GM12878 (cell line): ENCODE data around the gene MMP20.

Source experiments
- BRCA1 ChIP-seq: IDR thresholded peaks from 2 replicates; pipeline ENCODE4 v1.6.1; 2011; ENCODE audit warnings: low read depth, low read length, improper control_type of control experiment
- CTCF ChIP-seq, 3 experiments: IDR thresholded peaks in 2 of 3; conservative IDR thresholded peaks in 1 of 3; 2 replicates each; pipeline ENCODE4 v1.5.1; 2011; ENCODE audit warnings: low read depth in 3 of 3, low read length in 3 of 3, mild to moderate bottlenecking in 3 of 3, control low read depth in 2 of 3, moderate library complexity in 2 of 3, inconsistent platforms in 1 of 3, mixed read lengths in 1 of 3; ENCODE audit not compliant: control insufficient read depth in 2 of 3, insufficient read depth in 1 of 3; ENCODE audit errors: extremely low read depth in 1 of 3
- EZH2 ChIP-seq: IDR thresholded peaks from 2 replicates; pipeline ENCODE4 v1.6.1; 2012; ENCODE audit warnings: low read depth, mild to moderate bottlenecking, control low read depth, inconsistent platforms, low read length, borderline replicate concordance; ENCODE audit not compliant: control insufficient read depth
- FOXM1 ChIP-seq: IDR thresholded peaks from 2 replicates; pipeline ENCODE4 v1.6.1; 2012; ENCODE audit warnings: low read depth, mild to moderate bottlenecking, inconsistent platforms, low read length, moderate library complexity
- GABPA ChIP-seq: IDR thresholded peaks from 2 replicates; pipeline ENCODE4 v1.6.1; 2014; ENCODE audit warnings: antibody characterized with exemption, low read depth, mild to moderate bottlenecking, inconsistent platforms
- MEF2A ChIP-seq: IDR thresholded peaks from 2 replicates; pipeline ENCODE4 v1.6.1; 2011; ENCODE audit warnings: low read depth, mild to moderate bottlenecking, low read length, moderate library complexity; ENCODE audit not compliant: insufficient read depth
- NRF1 ChIP-seq: conservative IDR thresholded peaks from 2 replicates; pipeline ENCODE4 v1.6.1; 2011; ENCODE audit warnings: mild to moderate bottlenecking, low read depth, low read length, improper control_type of control experiment
- POLR2A ChIP-seq: IDR thresholded peaks from 2 replicates; pipeline ENCODE4 v1.6.1; 2011; ENCODE audit warnings: low read depth, mild to moderate bottlenecking, low read length
- POLR2AphosphoS5 ChIP-seq: IDR thresholded peaks from 2 replicates; pipeline ENCODE4 v1.6.1; 2011; ENCODE audit warnings: mild to moderate bottlenecking, low read length, inconsistent platforms
- RBBP5 ChIP-seq: fragments of 200-600 bp; sonication (generic); conservative IDR thresholded peaks from 2 replicates; pipeline ENCODE4 v1.6.1; 2016
- SP1 ChIP-seq: IDR thresholded peaks from one replicate; pipeline ENCODE4 v1.6.1; 2011; ENCODE audit warnings: low read depth, low read length
- TAF1 ChIP-seq: IDR thresholded peaks from 2 replicates; pipeline ENCODE4 v1.6.1; 2011; ENCODE audit warnings: mild to moderate bottlenecking, low read depth, low read length, borderline replicate concordance
- ZBTB11 ChIP-seq: fragments of 450-650 bp; formaldehyde crosslinking; IDR thresholded peaks from 2 replicates; pipeline ENCODE4 v1.5.0; 2022; ENCODE audit warnings: mild to moderate bottlenecking, missing genetic modification characterization
- TF ChIP-seq, protein P1 (sequence below): IDR thresholded peaks from 2 replicates; pipeline ENCODE4 v1.6.1; 2011; ENCODE audit warnings: low read depth, mild to moderate bottlenecking, low read length, moderate library complexity, borderline replicate concordance; ENCODE audit errors: extremely low read depth

GRCh38 chr11:102604011-102604410 is 21.1 kb downstream of the MMP20 start:
- TF ChIP-seq TAF1 (no peak), CTCF (IDR thresholded peaks at IDR 0.05 in 2 of 3, conservative IDR thresholded peaks at IDR 0.05 in 1 of 3; ENCODE audit: control insufficient read depth in 2 of 3, extremely low read depth in 1 of 3, insufficient read depth in 1 of 3, low read depth in 3 of 3, low read length in 3 of 3) (no peak), NRF1 (no peak), POLR2AphosphoS5 (no peak), MEF2A (no peak), RBBP5 (no peak), SP1 (no peak), GABPA (no peak), POLR2A (no peak), FOXM1 (no peak), BRCA1 (no peak), ZBTB11 (CRISPR knock-in tag) (no peak), EZH2 (no peak)
- TF ChIP-seq, protein P1, sequence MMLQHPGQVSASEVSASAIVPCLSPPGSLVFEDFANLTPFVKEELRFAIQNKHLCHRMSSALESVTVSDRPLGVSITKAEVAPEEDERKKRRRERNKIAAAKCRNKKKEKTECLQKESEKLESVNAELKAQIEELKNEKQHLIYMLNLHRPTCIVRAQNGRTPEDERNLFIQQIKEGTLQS, result no peak
